Left kidney (tissue), 8 donors: ENCODE results near the gene FBXW9. TPM values are rescaled to one million over a fixed set of nuclear protein-coding genes. Genes with fewer than 3 reads are reported as not detected.
"Not testable (repeated sequence)": the region's sequence is repeated elsewhere in the genome, so short reads cannot be mapped to it uniquely, and the experiment has no call there.

Experiments
- DNase-seq: peaks from one replicate; pipeline ENCODE4 v3.0.0-alpha.2; 2013
- long read RNA-seq, 8 donors: transcript quantifications; one replicate each; lab custom pipeline, GENCODE V29; 2026
- polyA plus RNA-seq: library from polyadenylated mRNA; unstranded; fragments of 120-200 nt; gene quantifications from one replicate; pipeline ENCODE4 v1.2.1, GENCODE V29; 2013; ENCODE audit not compliant: insufficient read length

Gene FBXW9
- 10.4 TPM for polyA plus RNA-seq
- long read RNA-seq, donor 1, partial matches to known transcripts: 0 of 3 reads
- long read RNA-seq, donor 1, other reads (novel, unspliced or antisense): 0 of 3 reads
- long read RNA-seq, donor 2, partial matches to known transcripts: 0 of 4 reads
- long read RNA-seq, donor 2, other reads (novel, unspliced or antisense): 0 of 4 reads
- long read RNA-seq, donor 3, transcript FBXW9-201 (10 exons, 1,738 nt): major isoform, 7 of 7 reads
- long read RNA-seq, donor 3, partial matches to known transcripts: 0 of 7 reads
- long read RNA-seq, donor 3, other reads (novel, unspliced or antisense): 0 of 7 reads
- long read RNA-seq, donor 4: 0 reads
- long read RNA-seq, donor 5, transcript FBXW9-201 (10 exons, 1,738 nt): major isoform, 15 of 15 reads
- long read RNA-seq, donor 5, partial matches to known transcripts: 0 of 15 reads
- long read RNA-seq, donor 5, other reads (novel, unspliced or antisense): 0 of 15 reads
- long read RNA-seq, donor 6, transcript FBXW9-201 (10 exons, 1,738 nt): major isoform, 8 of 8 reads
- long read RNA-seq, donor 6, partial matches to known transcripts: 0 of 8 reads
- long read RNA-seq, donor 6, other reads (novel, unspliced or antisense): 0 of 8 reads
- long read RNA-seq, donor 7, partial matches to known transcripts: 0 of 3 reads
- long read RNA-seq, donor 7, other reads (novel, unspliced or antisense): 0 of 3 reads
- long read RNA-seq, donor 8, partial matches to known transcripts: 0 of 1 reads
- long read RNA-seq, donor 8, other reads (novel, unspliced or antisense): 0 of 1 reads

DNA sequence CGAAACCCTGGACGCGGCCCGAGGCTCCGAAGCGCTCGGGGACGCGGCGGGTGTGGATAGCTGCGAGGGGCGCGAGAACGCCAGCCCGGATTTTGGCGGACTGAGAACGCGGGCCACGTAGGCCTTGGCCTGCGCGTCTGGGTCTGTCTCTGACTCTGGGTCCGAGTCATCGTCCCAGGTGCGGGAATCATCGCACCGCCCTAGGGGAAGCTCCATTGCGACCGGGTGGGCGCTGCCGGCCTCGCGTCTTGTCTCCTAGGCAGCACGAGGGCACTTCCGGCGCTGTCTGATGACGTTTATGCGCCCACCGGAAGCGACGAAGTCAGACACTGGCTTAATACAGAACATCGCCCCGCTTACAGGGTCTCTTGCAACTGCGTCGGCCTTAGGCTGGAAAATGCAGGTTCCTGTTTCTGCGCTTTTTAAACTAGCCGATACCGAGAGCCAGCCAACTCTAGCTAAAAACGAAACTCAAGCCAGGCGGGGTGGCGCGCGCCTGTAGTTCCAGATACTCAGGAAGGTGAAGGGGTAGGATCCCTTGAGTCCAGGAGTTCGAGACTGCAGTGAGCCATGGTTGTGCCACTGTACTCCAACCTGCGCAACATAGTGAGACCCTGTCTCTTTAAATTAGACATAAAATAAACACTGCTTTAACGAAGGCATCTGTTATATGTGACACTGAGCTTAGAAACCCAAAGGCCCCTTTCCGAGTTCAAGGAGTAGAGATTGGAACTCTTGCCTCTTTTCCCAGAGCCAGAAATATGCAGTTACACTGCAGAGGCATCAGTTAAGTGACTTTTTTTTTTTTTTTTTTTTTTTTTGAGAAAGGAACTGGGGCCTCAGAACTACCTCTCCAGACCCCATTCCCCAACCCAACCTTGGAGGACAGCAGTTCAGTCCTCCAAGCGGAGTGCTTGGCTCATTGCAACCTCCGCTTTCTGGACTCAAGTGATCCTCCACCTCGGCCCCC lies at the start of gene FBXW9:
Gene FBXW9, minus strand, starts transcription at position 266 of the 970 bp plus-strand sequence. Its CDS starts 50 bp downstream, at position 216.
- DNase-seq: peak; percentile 96

DNA sequence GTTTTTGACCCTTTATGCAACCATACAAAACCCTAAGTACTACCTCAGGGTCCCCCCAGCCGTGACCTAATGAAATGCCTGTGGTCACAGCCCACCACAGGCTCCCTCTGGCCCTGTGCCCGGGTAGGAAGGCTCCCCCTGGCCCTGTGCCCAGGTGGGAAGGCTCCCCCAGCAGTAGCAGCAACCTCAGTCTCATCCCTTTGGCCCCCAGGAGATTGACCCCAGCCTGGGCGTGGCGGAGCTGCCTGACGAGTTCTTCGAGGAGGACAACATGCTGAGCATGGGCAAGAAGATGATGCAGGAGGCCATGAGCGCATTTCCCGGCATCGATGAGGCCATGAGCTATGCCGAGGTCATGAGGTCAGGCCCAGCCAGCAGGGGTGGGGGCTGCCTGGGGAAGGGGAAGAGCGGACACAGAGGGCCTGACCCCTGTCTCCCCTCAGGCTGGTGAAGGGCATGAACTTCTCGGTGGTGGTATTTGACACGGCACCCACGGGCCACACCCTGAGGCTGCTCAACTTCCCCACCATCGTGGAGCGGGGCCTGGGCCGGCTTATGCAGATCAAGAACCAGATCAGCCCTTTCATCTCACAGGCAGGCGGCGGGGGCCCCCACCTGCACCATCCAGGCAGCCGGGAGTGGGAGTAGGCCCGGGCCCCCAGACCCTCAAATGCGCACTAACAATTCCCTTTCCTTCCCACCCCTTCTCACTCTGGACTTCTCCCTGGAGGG lies 48.9 kb upstream of the FBXW9 start:
- no peak for DNase-seq

DNA sequence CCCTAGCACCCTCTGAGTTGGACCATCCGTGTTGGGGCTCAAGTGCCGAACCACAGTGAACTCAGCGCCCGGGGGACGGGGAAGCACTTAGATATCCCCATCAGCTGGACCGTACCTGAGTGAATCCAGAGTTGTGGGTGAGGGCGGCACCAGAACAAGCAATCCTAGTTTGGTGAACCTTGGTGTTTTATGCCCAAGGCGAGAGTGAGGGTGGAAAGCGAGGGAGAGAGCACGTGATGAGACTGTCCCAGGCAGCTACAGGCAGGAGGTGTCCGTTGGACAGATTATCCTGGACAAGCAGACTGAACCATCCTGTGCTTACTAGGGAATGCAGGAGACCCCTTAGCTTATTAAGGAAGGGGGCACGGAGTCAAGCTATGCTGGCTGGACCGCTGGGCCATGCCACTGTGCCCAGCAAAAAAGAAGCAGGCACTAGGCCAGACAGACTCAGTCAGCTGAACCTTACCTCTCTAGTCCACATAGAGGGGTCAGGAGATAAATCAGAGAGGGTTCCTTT lies 41.5 kb upstream of the FBXW9 start:
- DNase-seq: no peak

DNA sequence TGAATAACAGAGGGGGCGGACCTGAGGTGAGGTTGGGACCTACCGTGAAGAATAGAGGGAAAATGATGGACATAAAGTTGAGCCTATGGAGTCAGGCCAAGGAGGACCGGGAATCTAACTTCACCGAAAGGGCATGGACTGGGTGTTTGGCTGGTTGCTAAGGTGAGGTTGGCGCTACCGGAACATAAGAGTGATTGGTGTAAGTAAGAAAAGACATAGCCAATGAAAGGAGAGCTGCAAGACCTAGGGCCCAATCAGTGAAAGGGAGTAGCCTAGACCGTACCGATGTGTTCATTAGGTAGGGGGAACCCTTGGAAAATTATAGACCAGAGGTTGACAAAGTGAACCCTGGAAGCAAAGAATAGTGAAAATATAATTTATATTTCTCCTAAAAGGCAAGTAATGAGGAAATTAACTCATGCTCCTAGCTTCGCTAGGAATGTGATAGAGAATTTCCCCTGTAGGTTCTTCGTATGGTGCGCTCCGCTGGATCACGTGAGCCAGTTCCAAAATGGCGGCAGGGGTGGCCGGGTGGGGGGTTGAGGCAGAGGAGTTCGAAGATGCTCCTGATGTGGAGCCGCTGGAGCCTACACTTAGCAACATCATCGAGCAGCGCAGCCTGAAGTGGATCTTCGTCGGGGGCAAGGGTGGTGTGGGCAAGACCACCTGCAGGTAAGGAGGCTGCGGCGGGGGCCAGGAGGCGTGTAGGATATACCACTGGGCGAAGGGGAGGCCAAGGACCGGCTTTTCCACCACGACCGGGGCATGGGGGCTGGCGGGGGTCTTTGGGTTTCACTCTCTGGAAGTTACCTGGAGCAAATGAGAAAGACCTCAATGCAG lies 40.8 kb upstream of the FBXW9 start, which contains the start of gene GET3:
Gene GET3, plus strand, starts transcription at position 503 of the 840 bp plus-strand sequence. Its CDS starts 9 bp downstream, at position 512.
- peak; percentile 99 for DNase-seq

DNA sequence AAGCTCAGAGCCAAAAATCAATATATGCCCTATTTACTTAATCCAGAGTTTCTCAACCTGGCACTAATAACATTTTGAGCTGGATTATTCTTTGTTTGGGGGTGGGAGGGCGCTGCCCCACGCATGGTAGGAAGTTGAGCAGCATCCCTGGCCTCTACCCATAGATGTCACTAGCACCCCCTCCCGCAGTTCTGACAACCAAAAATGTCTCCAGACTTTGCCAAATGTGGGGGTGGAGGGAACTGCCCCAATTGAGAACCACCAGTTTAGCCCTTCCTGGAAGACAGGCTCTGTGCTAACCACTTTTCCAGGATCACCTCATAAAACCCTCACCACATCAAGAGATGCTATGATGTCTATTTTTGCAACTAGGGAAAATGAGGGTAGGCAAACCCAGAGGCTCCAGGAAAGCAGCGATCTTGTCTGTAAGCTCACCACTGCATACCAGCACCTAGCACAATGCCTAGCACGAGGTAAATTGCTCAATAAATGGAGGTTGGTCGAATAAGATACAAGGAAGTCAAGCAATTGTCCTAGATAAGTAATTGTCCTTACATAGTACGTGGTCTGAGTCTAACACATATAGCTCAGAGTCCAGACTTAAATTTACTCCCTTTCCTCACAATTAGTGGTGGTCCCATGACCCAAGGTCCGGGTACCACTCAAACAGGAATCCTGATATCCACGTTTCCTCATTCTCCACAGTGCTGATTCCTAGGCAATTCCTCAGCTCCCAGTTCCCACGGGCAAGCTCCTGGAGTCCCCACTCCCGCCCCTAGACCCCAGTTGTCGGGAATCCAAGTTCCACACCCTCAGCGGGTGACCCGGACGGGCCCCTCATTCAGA lies 37.2 kb upstream of the FBXW9 start:
- DNase-seq: peak; percentile 8

- no peak for DNase-seq
Observed at GRCh38 chr19:12731337-12731736, 34.9 kb upstream of the FBXW9 start.

- no peak for DNase-seq
Observed at GRCh38 chr19:12730064-12730463, 33.6 kb upstream of the FBXW9 start.

DNA sequence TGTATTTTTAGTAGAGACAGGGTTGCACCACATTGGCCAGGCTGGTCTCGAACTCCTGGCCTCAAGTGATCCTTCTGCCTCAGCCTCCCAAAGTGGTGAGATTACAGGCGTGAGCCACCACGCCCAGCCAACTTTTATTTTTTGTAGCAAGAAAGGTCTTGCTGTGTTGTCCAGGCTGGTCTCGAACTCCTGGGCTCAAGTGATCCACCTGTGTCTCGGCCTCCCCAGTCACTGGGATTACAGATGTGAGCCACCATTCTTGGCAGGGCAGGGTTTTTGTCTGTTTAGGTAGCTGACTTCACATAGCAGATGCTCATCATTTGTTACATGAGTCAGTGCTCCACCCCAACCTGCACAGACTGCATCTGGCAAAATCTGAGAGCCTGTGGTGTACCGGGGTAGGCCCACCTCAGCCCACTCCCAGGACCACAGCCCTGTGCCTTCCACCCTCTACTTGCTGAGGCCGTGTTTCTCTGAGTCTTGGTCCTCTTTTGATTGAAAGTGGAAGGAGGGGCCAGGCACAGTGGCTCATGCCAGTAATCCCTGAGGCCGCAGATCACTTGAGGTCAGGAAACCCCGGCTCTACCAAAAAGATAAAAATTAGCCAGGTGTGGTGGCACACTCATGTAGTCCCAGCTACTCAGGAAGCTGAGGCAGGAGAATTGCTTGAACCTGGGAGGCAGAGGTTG lies 31.5 kb upstream of the FBXW9 start:
- DNase-seq: no peak

DNA sequence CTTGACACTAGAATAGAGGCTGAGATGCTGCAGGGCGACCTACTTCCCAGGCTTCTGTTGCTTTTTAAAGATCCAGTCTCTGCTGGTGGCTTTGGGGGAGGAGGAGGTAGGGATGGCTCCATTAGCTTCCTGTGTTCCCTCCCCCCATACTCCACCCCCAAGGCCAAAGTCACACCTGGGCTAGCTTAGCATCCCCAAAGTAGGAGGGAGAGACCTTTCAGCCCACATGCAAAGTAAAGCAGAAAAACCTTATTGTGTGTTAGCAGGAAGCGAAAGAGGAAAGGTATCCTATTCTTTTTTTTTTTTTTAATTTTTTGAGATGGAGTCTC lies 30.5 kb upstream of the FBXW9 start:
- DNase-seq: no peak

- not testable (repeated sequence) for DNase-seq
Observed at GRCh38 chr19:12725612-12726011, 29.2 kb upstream of the FBXW9 start.

- peak; percentile 65 for DNase-seq
Observed at GRCh38 chr19:12723641-12724426, 27.4 kb upstream of the FBXW9 start, which contains the start of gene TNPO2. TNPO2 (minus strand) TSS chr19:12723932; CDS start chr19:12720977, 2,955 bp downstream.

DNA sequence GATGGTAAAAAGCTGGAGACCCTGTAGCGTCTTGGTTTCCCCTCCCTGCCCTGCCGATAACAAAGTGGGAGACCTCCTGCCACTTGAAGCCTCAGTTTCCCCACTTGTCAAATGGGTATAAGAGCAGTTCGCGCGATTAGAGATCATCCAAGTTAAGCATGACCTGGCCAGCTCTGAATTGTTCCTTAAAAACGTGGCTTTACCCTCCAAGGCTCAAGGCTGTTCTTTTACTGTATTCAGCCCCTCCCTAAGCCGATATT lies 26.9 kb upstream of the FBXW9 start:
- DNase-seq: no peak

DNA sequence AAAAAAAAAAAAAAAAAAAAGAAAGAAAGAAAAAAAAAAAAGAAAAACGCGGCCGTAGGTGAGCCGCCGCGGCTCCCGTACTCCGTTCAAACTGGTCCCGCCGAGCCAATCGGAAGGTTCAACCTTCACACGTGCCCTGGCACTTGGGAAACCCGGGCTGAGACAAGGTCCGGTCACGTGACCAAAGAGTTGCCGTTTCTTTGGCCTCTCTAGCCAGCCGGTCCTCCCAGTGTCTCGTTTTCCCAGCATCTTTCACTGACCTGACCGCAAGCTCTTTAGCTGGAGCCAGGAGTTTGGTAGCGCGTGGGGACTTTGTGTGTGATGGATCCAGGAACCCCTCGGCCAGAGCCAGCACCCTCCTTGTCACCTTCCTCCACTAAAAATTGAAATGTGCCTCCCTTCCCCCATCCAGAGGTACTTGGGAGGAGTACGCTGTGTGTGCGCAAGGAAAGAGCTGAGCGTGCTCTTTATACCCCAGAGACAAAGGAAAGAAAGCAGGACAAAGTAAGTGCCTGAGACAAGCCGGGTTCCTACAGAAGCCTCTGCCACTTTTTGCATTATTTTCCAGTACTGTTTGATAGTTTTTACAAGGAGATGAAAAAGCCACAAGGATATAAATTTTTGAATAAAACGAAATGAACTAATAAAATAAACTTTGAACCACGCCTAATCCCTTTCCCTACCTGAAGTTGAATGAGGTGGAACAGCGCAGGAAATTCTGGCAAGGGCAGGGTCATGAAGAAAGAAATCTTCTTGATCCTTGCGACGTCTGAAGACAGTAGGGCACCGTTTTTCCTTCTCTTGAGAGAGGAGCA lies 26.3 kb upstream of the FBXW9 start:
- DNase-seq: peak; percentile 99

DNA sequence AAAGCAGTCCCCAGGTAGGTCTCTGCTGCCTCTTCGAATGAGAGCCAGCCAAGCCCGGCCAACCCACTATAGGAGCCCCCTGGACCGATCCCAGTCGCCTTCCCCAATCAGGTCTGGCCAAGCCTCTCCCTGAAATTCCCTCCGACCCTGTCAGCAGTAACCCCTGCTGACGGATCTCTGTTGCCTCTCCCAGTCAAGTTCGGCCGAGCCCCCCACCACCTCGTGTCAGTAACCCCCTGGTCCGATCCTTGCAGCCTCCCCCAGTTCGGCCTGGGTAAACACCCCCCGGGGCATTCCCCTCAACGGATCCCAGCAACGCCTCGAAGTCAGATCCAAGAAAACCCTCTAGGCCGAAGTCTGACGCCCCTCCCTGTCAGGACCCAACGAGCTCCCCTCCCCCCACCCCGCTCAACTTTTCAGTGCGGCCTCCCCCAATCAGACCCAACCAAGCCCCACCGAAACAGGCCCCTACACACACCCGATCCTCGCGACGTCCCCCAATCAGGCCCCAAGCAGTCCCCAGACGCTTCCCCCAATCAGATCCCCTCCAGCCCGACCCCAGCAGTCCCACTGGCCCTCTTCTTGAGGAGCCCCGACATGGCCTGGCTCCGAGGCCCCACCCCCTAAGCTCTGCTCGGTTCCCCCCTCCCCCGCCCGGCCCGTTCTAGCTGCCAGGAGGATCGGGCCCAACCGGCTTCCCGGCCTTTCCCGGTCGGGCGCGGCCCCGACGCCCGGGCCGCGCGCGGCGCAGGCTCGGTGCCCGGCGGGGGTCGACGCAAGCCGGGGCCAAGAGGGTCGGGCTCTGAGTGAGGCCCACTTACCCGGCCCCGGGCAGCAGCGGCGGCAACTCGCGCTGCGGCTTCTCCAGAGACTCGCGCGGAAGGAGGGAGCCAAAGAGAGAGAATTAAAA lies 25.5 kb upstream of the FBXW9 start:
- DNase-seq: peak; percentile 64

DNA sequence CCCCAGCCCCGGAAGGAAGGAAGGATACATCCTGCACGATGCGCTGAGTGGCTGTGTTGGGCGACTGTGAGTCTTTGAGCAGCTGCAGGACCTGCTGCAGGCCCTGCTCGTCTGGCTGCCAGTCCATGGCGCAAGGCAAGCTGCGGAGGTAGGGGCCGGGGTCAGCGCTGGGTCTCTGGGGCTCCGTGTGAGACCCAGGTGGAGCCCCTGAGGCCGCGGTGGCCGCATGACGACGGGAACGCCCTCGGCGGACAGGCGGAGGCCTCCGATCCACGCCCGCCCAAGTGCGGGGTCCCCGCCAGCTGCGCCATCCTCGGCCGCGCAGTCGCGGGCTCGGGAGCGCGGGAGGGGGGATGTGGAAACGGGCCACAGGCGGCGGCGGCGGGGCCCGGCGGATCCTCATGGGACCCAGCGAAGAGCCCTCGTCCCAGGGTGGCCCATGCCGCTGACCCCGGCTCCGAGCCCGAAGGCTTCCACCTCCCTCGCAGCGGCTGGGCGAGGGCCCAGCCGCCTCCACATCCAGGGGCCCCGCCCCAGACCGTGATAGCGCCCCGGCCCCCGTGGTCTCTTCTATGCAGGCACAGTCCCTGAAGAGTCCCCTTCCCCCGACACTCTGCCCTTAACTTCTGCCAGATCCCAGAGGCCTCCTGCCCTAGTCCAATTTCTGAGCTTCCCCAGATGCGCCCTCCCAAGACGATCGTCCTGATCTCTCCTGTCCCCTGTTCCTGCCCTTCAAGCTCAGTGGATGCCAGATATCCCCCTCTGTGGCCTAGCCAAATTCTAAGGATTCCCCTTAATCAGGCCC lies 24.6 kb upstream of the FBXW9 start:
- DNase-seq: no peak
